ENCODE results near the gene GMEB1. TPM values are rescaled to one million over a fixed set of nuclear protein-coding genes. Genes with fewer than 3 reads are reported as not detected.
"Not testable (repeated sequence)": the region's sequence is repeated elsewhere in the genome, so short reads cannot be mapped to it uniquely, and the experiment has no call there.

GMEB1 gene
- total RNA-seq, 1 donor from 2014 or later, result 21.2 TPM

DNA sequence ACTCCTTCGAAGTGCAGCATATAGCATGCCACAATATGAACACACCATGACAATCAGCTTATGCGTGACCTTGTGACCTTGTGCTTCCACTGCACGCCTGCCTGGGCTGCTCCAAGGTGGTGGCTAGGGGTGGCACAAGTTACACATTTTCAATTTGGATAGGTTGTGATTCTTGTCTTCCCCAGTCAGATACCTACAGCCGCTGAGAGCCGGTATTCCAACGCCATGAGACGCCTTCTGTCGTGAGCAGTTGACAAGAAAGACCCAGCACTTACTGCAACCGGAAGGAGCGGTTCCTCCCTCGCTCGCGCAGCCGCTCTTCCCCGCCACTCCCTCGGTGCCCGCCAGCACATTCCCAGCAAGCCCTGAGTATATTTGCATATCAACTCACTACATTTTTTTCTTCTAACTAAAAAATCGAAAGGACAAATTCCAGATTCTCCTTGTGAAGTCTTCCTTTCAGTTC is 20.5 kb upstream of the GMEB1 start:
- Mint-ChIP-seq H3K4me1 (ENCODE audit: low read depth, unreplicated experiment) (peaks cover 8% of the 10 kb centered on the region), H3K4me3 (ENCODE audit: unreplicated experiment) (peak overlapping the region; percentile 95), H3K27ac (ENCODE audit: unreplicated experiment) (peak overlapping the region; percentile 100), H3K36me3 (ENCODE audit: unreplicated experiment) (no peaks in the 10 kb centered on the region), H3K9me3 (ENCODE audit: unreplicated experiment) (peaks cover 10% of the 10 kb centered on the region), H3K27me3 (ENCODE audit: unreplicated experiment) (peaks cover 18% of the 10 kb centered on the region)
- DNase-seq, result peak; percentile 87
- TF ChIP-seq, protein P1, sequence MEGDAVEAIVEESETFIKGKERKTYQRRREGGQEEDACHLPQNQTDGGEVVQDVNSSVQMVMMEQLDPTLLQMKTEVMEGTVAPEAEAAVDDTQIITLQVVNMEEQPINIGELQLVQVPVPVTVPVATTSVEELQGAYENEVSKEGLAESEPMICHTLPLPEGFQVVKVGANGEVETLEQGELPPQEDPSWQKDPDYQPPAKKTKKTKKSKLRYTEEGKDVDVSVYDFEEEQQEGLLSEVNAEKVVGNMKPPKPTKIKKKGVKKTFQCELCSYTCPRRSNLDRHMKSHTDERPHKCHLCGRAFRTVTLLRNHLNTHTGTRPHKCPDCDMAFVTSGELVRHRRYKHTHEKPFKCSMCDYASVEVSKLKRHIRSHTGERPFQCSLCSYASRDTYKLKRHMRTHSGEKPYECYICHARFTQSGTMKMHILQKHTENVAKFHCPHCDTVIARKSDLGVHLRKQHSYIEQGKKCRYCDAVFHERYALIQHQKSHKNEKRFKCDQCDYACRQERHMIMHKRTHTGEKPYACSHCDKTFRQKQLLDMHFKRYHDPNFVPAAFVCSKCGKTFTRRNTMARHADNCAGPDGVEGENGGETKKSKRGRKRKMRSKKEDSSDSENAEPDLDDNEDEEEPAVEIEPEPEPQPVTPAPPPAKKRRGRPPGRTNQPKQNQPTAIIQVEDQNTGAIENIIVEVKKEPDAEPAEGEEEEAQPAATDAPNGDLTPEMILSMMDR (IDR thresholded peaks at IDR 0.05; ENCODE audit: partially characterized antibody, unreplicated experiment), result no peak

DNA sequence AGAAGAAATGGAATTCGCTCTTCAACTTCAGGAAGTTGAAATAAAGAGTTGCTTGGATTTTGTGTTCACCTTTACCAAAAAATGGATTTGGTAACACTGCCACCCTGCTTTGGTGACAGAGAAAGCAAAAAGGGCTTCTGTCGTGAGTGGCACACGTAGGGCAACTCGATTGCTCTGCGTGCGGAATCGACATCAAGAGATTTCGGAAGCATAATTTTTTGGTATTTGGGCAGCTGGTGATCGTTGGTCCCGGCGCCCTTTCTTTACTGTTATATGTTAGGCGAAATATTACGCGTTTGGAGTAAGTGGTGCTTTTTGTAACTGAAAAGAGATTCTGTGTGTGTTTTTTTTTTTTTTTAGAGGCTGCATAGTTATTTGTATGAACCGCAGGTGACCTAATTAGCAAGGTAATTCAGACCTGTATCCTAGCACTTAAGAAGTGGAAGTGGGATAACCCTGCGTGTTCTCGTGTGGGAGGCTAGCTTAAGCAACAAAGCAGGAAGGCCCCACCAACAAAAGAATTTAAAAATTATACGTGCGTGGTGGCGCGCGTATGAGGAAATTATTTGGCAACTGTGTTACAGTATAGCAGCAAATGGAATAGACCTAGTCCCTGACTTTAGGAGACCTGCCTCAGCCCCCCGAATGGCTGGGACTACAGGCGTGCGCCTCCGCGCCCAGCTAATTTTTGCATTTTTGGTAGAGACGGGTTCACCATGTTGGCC is 19.9 kb upstream of the GMEB1 start, which contains the start of gene RNU11:
TSS of gene RNU11 (plus strand) at position 127 of the 725 bp plus-strand sequence.
- peak; percentile 79 for DNase-seq
- Mint-ChIP-seq H3K27me3 (ENCODE audit: unreplicated experiment) (peaks cover 13% of the 10 kb centered on the region), H3K4me1 (ENCODE audit: low read depth, unreplicated experiment) (peaks cover 5% of the 10 kb centered on the region), H3K27ac (ENCODE audit: unreplicated experiment) (peak within 1 kb of the TSS; percentile 100), H3K9me3 (ENCODE audit: unreplicated experiment) (peaks cover 10% of the 10 kb centered on the region), H3K36me3 (ENCODE audit: unreplicated experiment) (no peaks in the 10 kb centered on the region), H3K4me3 (ENCODE audit: unreplicated experiment) (peak within 1 kb of the TSS; percentile 95)
- TF ChIP-seq, protein P1 (IDR thresholded peaks at IDR 0.05; ENCODE audit: partially characterized antibody, unreplicated experiment), result no peak

DNA sequence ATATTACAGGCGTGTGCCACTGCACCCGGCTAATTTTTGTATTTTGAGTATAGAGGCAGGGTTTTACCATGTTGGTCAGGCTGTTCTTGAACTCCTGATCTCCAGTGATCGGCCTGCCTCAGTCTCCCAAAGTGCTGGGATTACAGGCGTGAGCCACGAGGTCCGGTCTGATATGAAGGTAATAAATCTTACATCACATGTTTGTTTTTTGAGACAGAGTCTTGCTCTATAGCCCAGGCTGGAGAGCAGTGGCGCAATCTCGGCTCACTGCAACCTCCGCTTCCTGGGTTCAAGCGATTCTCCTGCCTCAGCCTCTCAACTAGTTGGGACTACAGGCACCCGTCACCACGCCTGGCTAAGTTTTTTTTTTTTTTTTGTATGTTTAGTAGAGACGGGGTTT is 15.5 kb upstream of the GMEB1 start:
- H3K4me3 Mint-ChIP-seq (ENCODE audit: unreplicated experiment); H3K36me3 Mint-ChIP-seq (ENCODE audit: unreplicated experiment); H3K9me3 Mint-ChIP-seq (ENCODE audit: unreplicated experiment); H3K27me3 Mint-ChIP-seq (ENCODE audit: unreplicated experiment); H3K4me1 Mint-ChIP-seq (ENCODE audit: low read depth, unreplicated experiment); DNase-seq; H3K27ac Mint-ChIP-seq (ENCODE audit: unreplicated experiment): not testable (repeated sequence)

DNA sequence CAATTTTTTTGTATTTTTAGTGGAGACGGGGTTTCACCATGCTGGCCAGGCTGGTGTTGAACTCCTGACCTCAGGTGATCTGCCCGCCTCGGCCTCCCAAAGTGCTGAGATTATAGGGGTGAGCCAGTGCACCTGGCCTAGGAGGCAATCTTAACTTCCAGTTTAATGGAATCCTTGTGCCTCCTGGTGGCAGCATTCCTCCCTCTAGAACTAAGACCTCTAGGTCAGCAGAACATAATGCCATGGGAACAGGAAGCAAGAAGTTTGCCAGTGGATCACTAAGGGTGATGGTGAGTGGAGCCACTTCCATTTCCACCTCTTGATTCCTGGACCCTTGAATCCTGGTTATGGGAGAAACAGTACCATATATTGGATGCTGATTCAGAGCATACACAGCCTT is 14.7 kb upstream of the GMEB1 start:
- H3K27ac Mint-ChIP-seq (ENCODE audit: unreplicated experiment); H3K9me3 Mint-ChIP-seq (ENCODE audit: unreplicated experiment); H3K4me3 Mint-ChIP-seq (ENCODE audit: unreplicated experiment); H3K4me1 Mint-ChIP-seq (ENCODE audit: low read depth, unreplicated experiment); DNase-seq; H3K27me3 Mint-ChIP-seq (ENCODE audit: unreplicated experiment); H3K36me3 Mint-ChIP-seq (ENCODE audit: unreplicated experiment): not testable (repeated sequence)

DNA sequence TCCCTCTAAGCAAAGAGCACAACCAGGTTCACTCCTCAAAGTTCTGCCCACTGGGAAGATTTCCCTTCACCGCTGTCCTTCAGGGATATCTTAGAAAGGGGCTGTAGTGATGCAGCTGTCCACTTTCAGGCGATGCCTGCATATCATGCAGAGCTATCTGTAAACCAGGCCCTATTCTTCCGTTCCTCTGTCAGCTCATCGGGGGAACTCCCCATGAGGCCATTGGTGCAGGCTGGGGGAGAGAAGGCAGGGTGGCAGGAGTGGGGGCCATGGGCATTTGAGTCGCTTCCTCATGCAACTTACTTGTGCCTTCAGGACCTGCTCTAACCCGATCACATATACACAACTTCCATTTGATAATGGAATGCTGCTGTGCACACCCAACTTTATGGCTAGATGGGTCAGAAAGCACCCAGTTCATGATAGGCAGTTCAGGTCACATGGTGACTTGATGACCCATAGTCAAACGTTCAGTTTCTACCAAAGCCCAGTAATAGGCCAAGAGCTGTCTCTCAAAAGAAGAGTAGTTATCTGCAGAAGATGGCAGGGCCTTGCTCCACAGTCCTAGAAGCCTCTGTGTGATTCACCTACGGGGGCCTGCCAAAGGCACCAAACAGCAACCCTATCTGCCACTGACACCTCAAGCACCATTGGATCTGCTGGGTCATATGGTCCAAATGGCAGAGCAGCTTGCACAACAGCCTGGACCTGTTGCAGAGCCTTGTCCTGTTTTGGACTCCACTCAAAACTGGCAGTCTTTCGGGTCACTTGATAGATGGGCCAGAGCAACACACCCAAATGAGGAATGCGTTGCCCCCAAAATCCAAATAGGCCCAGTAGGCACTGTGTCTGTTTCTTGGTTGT is 12.9 kb upstream of the GMEB1 start:
- not testable (repeated sequence) for H3K36me3 Mint-ChIP-seq (ENCODE audit: unreplicated experiment); H3K9me3 Mint-ChIP-seq (ENCODE audit: unreplicated experiment); H3K27ac Mint-ChIP-seq (ENCODE audit: unreplicated experiment); DNase-seq; H3K27me3 Mint-ChIP-seq (ENCODE audit: unreplicated experiment); H3K4me3 Mint-ChIP-seq (ENCODE audit: unreplicated experiment); H3K4me1 Mint-ChIP-seq (ENCODE audit: low read depth, unreplicated experiment)

DNA sequence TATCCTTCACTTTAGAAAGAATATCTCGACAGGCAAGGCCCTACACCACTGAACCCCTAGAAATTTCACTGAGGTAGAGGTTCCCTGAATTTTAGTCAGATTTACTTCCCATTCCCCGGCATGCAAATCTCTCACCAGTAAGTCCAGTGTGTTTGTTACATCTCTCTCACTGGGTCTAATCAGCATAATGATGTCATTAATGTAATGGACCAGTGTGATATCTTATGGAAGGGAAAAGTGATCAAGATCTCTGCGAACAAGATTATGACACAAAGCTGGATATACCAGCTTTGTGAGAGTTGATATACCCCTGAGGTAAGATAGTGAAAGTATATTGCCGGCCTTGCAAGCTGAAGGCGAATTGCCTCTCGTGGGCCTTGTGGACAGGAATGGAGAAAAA is 12.2 kb upstream of the GMEB1 start:
- H3K36me3 Mint-ChIP-seq (ENCODE audit: unreplicated experiment), result no peaks in the 10 kb centered on the region
- no peaks in the 10 kb centered on the region for H3K9me3 Mint-ChIP-seq (ENCODE audit: unreplicated experiment)
- no peak overlapping the region for H3K27ac Mint-ChIP-seq (ENCODE audit: unreplicated experiment)
- TF ChIP-seq, protein P1 (IDR thresholded peaks at IDR 0.05; ENCODE audit: partially characterized antibody, unreplicated experiment), result no peak
- H3K27me3 Mint-ChIP-seq (ENCODE audit: unreplicated experiment), result no peaks in the 10 kb centered on the region
- H3K4me3 Mint-ChIP-seq (ENCODE audit: unreplicated experiment), result no peak overlapping the region
- no peaks in the 10 kb centered on the region for H3K4me1 Mint-ChIP-seq (ENCODE audit: low read depth, unreplicated experiment)
- no peak for DNase-seq

All from glutamatergic neuron (in vitro differentiated cells).